Adrenal gland (tissue), 12 donors: ENCODE results near the gene SLC7A6. TPM values are rescaled to one million over a fixed set of nuclear protein-coding genes. Genes with fewer than 3 reads are reported as not detected.
A peak's percentile ranks its signal among the peaks of the same experiment; 100 is the strongest.

Source experiments
- DNase-seq, 7 donors: peaks; one replicate each; pipeline ENCODE4 v3.0.0-alpha.2; 2019 to 2020
- H3K27ac ChIP-seq, 5 donors: fragments of 200-600 bp; sonication (generic) in 4 of 5; 1 replicate in 3 of 5; 2 replicates in 2 of 5; pipeline versions ENCODE4 v1.5.1 to v1.8.0; 2016 to 2020; ENCODE audit warnings: mild to moderate bottlenecking in 1 of 5
- H3K27me3 ChIP-seq: fragments of 200-600 bp; 2 replicates; pipeline ENCODE4 v1.8.0; 2021
- H3K36me3 ChIP-seq, 2 donors: fragments of 200-600 bp; replicated peaks in 1 of 2; 1 replicate in 1 of 2; 2 replicates in 1 of 2; pipeline versions ENCODE4 v1.5.1 to v1.8.0; 2018 to 2022
- H3K4me1 ChIP-seq, 2 donors: fragments of 200-600 bp; replicated peaks in 1 of 2; 1 replicate in 1 of 2; 2 replicates in 1 of 2; pipeline versions ENCODE4 v1.5.1 to v1.8.0; 2018 to 2021
- H3K4me3 ChIP-seq, 4 donors: fragments of 200-600 bp; sonication (generic) in 3 of 4; one replicate each; pipeline ENCODE4 v1.5.1; 2016 to 2018
- H3K9me3 ChIP-seq, 3 donors: fragments of 200-600 bp; sonication (generic) in 1 of 3; replicated peaks in 1 of 3; 1 replicate in 2 of 3; 2 replicates in 1 of 3; pipeline versions ENCODE4 v1.5.1 to v1.8.0; 2016 to 2021
- POLR2A ChIP-seq, 2 donors: fragments of 450-650 bp; IDR thresholded peaks; one replicate each; pipeline ENCODE4 v1.6.1; 2017; ENCODE audit warnings: antibody characterized with exemption in 2 of 2, mild to moderate bottlenecking in 2 of 2, moderate library complexity in 1 of 2
- WGBS, 4 donors: extraction: QIAGEN DNeasy Blood & Tissue Kit in 2 of 4; methylation state at CpG; one replicate each; pipeline versions ENCODE4 v1.1.5 to v1.1.7; 2013 to 2017; 5-methylcytosine and 5-hydroxymethylcytosine counted together
- intact Hi-C, 2 donors: fragments of 100-400 bp; cut with DNase I; formaldehyde crosslinking; loops; one replicate each; pipeline versions ENCODE4 v1.14.1 to v1.15.0; 2022 to 2023
- polyA plus RNA-seq, 3 donors: library from polyadenylated mRNA; stranded (reverse); fragments of 200-250 nt in 2 of 3; fragments of 350-450 nt in 1 of 3; fragmentation: Illumina TruSeq in 1 of 3; extraction: RNeasy Lipid Tissue Mini Kit (QIAGEN cat#74804) in 1 of 3; gene quantifications; one replicate each; pipeline ENCODE4 v1.2.3, GENCODE V29; 2013 to 2014
- total RNA-seq, 9 donors: library from RNA; depleted of rRNA in 4 of 9; stranded (reverse); fragments of >200 nt in 4 of 9; fragments of 120-200 nt in 1 of 9; fragmentation: NEBNext Ultra II Directional in 1 of 9; extraction: Animal tissue kit (Norgen Biotek cat#: 25700) in 1 of 9; gene quantifications; one replicate each; pipeline versions ENCODE4 v1.1.0 to v1.2.4, GENCODE V29; 2013 to 2023
- TF ChIP-seq, protein P1 (sequence below), 6 experiments: fragments of 450-650 bp in 4 of 6; fragments of 200-600 bp in 2 of 6; sonication (generic) in 1 of 6; IDR thresholded peaks; 1 replicate in 5 of 6; 2 replicates in 1 of 6; pipeline versions ENCODE4 v1.5.1 to v1.8.0; 2016 to 2021; ENCODE audit warnings: antibody characterized with exemption in 6 of 6, mild to moderate bottlenecking in 2 of 6, moderate library complexity in 1 of 6
- donor health status: healthy with polysubstance abuse.
- donor health status: Bipolar disorder and iron deficiency.
- donor health status: DM: yes; HTN: yes; CAD: no.
- donor health status: DM: no; HTN: no; CAD: no.
- donor health status: DM: no; HTN: no; CAD: no.
- donor health status: DM: yes; HTN: yes; CAD: no.

SLC7A6 gene
- total and polyA plus RNA-seq, 12 donors, result 2.0 to 54.7 (median 22.0) TPM

DNA sequence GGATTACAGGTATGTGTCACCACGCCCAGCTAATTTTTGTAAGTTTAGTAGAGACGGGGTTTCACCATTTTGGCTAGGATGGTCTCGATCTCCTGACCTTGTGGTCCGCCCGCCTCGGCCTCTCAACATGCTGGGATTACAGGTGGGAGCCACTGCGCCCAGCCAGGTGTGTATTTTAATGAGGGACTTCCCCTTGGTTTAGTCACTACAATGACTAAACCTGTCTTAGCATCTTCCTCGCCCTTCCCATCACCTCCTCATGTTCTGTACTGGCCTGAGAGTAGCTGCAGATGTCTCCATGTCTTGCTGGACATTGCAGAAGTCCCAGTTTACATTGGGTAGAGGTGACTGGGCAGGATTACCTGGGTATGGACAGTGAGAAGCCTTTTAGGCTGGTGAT is 9.6 kb downstream of the SLC7A6 start:
- no peak overlapping the region for H3K27ac ChIP-seq
- no peak for DNase-seq
- peaks cover 0 to 15% of the 10 kb centered on the region in 2 donors for H3K36me3 ChIP-seq
- no peaks in the 10 kb centered on the region for H3K9me3 ChIP-seq
- TF ChIP-seq, protein P1, sequence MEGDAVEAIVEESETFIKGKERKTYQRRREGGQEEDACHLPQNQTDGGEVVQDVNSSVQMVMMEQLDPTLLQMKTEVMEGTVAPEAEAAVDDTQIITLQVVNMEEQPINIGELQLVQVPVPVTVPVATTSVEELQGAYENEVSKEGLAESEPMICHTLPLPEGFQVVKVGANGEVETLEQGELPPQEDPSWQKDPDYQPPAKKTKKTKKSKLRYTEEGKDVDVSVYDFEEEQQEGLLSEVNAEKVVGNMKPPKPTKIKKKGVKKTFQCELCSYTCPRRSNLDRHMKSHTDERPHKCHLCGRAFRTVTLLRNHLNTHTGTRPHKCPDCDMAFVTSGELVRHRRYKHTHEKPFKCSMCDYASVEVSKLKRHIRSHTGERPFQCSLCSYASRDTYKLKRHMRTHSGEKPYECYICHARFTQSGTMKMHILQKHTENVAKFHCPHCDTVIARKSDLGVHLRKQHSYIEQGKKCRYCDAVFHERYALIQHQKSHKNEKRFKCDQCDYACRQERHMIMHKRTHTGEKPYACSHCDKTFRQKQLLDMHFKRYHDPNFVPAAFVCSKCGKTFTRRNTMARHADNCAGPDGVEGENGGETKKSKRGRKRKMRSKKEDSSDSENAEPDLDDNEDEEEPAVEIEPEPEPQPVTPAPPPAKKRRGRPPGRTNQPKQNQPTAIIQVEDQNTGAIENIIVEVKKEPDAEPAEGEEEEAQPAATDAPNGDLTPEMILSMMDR (IDR thresholded peaks at IDR 0.05), result no peak
- no peak for TF ChIP-seq POLR2A (IDR thresholded peaks at IDR 0.05)
- H3K4me3 ChIP-seq, result no peak overlapping the region
- 83 to 98% (median 94%) methylated on average over 8 of the region's 8 CpGs for WGBS, 4 donors
- H3K27me3 ChIP-seq, result no peaks in the 10 kb centered on the region
- H3K4me1 ChIP-seq, result peaks cover 42 to 43% of the 10 kb centered on the region in 2 donors
- intact Hi-C loops, result no loop called here

DNA sequence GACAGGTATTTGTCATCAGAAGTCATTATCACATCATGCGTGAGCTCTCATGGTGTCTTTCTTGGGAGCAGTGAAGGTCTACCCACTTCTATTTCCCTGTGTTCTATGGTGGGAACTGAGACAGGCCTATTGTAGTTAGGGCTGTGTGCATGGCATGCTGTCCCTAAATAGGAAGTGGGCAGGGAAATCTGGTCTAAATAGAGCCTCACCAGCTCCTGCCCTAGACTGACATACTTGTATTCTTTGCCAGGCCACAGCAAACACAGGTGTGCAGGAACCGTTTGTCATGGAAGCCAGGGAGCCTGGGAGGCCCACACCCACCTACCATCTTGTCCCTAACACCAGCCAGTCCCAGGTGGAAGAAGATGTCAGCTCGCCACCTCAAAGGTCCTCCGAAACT is 10.1 kb downstream of the SLC7A6 start:
- peaks cover 0 to 15% of the 10 kb centered on the region in 2 donors for H3K36me3 ChIP-seq
- WGBS, 4 donors, result 92 to 100% (median 95%) methylated on average over 2 to 4 of the region's 4 CpGs
- H3K9me3 ChIP-seq, result no peaks in the 10 kb centered on the region
- H3K4me1 ChIP-seq, result peaks cover 42 to 43% of the 10 kb centered on the region in 2 donors
- TF ChIP-seq, protein P1 (IDR thresholded peaks at IDR 0.05), result no peak
- no peak overlapping the region for H3K4me3 ChIP-seq
- intact Hi-C loops, result no loop called here
- peak overlapping the region in 1 of 5 donors; percentile 13 for H3K27ac ChIP-seq
- H3K27me3 ChIP-seq, result no peaks in the 10 kb centered on the region
- no peak for DNase-seq

DNA sequence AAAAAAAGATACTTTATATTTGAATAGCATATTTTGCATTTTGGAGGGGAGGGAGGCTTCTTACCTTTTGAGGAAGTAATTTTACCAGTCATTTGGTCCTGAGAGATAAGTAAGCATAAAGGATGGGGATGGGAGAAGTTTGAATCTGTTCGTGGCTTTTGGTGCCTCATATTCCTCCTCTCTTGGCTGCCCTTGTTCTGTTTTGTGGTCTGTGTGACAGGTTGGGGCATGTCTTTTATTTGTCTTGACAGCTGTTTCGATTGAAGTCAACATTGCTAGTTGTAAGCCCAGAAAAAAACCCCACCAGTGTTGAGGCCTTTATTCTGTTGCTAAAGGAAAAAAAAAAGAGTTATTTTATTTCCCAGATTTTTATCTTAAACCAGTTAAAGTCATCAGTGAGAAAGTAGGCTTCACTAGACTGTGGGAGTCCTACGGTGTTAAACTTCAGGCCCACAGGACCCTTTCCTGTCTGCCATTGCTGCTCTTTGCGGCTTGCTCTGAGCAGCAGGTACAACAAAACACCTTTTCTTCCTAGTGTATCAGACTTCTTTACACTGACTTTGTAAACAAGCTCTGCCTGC is 11.4 kb downstream of the SLC7A6 start:
- Histone ChIP-seq H3K4me1 (peaks cover 34 to 35% of the 10 kb centered on the region in 2 donors), H3K27ac (peak overlapping the region in 3 of 5 donors; percentile 49 to 57 (median 56)), H3K27me3 (no peaks in the 10 kb centered on the region), H3K36me3 (peaks cover 0 to 15% of the 10 kb centered on the region in 2 donors), H3K4me3 (no peak overlapping the region), H3K9me3 (no peaks in the 10 kb centered on the region)
- 57 to 78% (median 62%) methylated on average over 4 of the region's 4 CpGs for WGBS, 4 donors
- TF ChIP-seq, protein P1 (IDR thresholded peaks at IDR 0.05), result no peak
- no peak for TF ChIP-seq POLR2A (IDR thresholded peaks at IDR 0.05)
- no peak for DNase-seq
- intact Hi-C loops, result no loop called here

DNA sequence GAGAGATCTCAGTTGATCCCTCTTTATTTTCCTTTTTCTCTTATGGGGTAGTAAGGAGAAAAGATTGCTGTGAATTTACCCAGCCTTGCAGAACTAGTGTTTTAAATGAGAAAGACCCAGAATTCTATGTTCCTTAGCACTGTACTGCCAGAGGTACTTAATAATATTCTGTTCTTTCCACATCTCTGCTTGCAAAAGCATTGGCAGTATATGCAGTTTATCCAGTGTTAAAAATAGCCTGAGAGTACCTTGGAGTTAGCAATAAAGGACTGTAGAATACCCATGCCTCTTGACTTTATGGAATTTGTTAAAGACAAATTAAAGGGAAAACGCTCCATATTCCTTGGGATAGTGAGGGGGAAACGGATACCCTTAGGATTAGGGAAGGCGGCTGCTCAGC is 11.9 kb downstream of the SLC7A6 start:
- DNase-seq, result no peak
- Histone ChIP-seq H3K27me3 (no peaks in the 10 kb centered on the region), H3K9me3 (no peaks in the 10 kb centered on the region), H3K4me3 (no peak overlapping the region), H3K27ac (peak overlapping the region in 3 of 5 donors; percentile 49 to 57 (median 56)), H3K36me3 (peaks cover 0 to 15% of the 10 kb centered on the region in 2 donors), H3K4me1 (peaks cover 29 to 30% of the 10 kb centered on the region in 2 donors)
- 57 to 85% (median 71%) methylated on average over 3 of the region's 3 CpGs for WGBS, 4 donors
- intact Hi-C loops, result no loop called here
- TF ChIP-seq, protein P1 (IDR thresholded peaks at IDR 0.05), result no peak
- no peak for TF ChIP-seq POLR2A (IDR thresholded peaks at IDR 0.05)
